NCI-H1694 treated with DMSO at 0.1 percent for 48 hours (cell line): ENCODE data around the gene TMEM140.
"Not testable (repeated sequence)": the region's sequence is repeated elsewhere in the genome, so short reads cannot be mapped to it uniquely, and the experiment has no call there.

Experiments
- DNase-seq: peaks from one replicate; lab custom pipeline; 2025; lab: John Stamatoyannopoulos, UW

The TMEM140 gene

DNA sequence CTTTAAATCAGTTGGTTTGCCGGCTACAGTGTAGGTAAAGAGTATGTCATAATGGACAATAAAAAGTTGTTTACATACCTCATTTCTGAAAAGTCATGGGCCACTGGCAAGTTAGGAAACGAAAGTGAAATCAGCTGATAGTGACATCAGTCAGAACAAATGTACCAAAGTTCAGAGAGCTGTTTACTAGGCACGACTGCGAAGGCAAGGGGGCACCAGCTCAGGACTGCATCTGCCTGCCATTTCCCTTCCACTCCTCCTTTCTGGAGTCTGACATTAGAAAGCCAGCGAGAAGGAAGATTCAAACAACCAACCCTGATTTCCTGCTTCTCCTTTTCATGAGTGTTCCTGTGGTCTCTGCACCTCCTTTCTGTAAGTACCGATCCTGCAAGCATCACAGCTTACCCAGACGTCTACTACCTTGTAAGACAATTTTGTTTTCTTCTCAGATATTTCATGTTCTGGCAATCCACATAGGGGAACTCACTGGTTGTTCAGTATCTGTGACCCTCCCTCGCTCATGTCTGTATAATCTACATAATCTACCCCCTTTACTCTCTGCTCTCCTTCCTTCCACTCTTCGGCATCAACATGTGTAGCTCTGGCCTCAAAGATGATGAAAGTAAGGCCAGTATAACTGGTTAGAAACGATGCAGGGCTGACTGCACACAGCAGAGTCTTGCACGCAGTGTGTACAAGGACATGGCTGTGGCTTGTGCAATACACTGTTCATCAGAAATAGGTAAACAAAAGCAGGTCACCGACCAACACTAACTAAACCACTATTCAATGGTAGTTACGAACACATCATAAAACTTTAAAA, at the start of gene TMEM140:
TMEM140 (plus strand) TSS at position 174 of the 823 bp plus-strand sequence. CDS start 16,370 bp downstream, outside the sequence.
- no peak for DNase-seq

GRCh38 chr7:135098391-135098790, 49.5 kb upstream of the TMEM140 start:
- DNase-seq: no peak

DNA sequence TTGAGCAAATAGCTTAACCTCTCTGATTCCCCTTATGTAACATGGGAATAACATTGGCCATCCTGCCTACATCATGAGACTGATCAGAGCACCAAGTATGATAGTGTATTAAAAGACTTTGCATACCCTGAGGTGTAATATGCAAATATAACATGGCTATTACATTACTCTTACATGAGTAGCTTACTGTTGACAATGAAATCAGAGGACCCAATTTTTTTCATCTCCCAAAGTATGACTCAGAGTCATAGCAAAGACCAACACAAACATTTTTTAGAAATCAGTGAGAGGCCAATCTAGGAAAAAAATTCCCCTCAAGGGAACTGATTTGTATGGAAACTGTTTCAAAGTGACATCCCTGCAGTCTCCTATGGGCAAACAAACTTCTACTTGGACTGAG, 47.0 kb upstream of the TMEM140 start:
- no peak for DNase-seq

DNA sequence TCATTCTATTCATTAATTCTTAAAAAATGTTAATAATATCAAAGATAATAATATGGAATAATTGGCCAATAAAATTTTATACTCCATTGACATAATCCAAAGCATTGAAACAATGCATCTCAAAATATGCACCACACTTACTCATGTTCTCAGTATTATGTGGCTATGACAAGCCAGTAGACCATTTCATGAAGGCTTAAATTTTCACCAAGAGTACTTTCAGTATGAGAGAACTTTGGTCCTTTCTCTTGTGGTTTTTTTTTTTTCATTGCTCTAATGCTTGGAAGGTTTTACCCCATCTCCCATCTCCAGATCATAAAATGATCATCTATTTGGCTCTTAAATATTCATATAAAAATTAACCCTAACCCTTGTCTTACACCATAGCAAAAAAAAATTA, 45.5 kb upstream of the TMEM140 start:
- DNase-seq: no peak

- no peak for DNase-seq
Observed at GRCh38 chr7:135109562-135109961, 38.3 kb upstream of the TMEM140 start.

GRCh38 chr7:135109976-135110375, 37.9 kb upstream of the TMEM140 start:
- DNase-seq: no peak

GRCh38 chr7:135111379-135111778, 36.5 kb upstream of the TMEM140 start:
- no peak for DNase-seq

- no peak for DNase-seq
Observed at GRCh38 chr7:135114622-135115021, 33.2 kb upstream of the TMEM140 start.

- DNase-seq: no peak
Observed at GRCh38 chr7:135117096-135117495, 30.8 kb upstream of the TMEM140 start.

DNA sequence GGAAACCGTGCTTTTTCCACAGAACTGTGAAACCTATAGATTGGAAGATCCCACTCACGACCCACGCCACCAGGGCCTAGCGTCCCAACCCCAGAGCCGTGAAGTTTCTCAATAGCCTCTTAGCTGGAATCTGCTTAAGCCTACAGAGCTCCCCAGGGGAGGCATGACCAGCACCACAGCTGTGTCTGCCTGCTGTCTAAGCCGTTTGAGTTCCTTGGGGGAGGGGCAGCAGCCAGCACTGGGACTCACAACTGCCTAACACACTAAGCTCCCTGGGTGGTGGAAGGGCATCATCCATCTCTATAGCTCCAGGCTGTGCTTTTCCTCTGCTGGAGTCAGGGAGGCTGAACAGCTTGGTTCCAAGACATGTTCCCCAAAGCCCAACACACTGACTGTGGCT, 26.0 kb upstream of the TMEM140 start:
- no peak for DNase-seq

- not testable (repeated sequence) for DNase-seq
Observed at GRCh38 chr7:135124631-135125030, 23.2 kb upstream of the TMEM140 start.

DNA sequence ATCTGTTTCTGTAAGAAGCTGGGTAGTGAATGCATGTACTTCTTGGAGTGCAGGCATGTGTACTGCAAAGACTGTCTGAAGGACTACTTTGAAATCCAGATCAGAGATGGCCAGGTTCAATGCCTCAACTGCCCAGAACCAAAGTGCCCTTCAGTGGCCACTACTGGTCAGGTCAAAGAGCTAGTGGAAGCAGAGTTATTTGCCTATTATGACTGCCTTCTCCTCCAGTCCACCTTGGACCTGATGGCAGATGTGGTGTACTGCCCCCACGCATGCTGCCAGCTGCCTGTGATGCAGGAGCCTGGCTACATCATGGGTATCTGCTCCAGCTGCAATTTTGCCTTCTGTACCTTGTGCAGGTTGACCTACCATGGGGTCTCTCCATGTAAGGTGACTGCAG, 18.9 kb upstream of the TMEM140 start:
- no peak for DNase-seq

GRCh38 chr7:135129579-135129978, 18.3 kb upstream of the TMEM140 start:
- no peak for DNase-seq

GRCh38 chr7:135143885-135144668, 3.8 kb upstream of the TMEM140 start:
- DNase-seq: no peak

GRCh38 chr7:135147341-135147898, 452 bp upstream of the TMEM140 start:
- no peak for DNase-seq

DNA sequence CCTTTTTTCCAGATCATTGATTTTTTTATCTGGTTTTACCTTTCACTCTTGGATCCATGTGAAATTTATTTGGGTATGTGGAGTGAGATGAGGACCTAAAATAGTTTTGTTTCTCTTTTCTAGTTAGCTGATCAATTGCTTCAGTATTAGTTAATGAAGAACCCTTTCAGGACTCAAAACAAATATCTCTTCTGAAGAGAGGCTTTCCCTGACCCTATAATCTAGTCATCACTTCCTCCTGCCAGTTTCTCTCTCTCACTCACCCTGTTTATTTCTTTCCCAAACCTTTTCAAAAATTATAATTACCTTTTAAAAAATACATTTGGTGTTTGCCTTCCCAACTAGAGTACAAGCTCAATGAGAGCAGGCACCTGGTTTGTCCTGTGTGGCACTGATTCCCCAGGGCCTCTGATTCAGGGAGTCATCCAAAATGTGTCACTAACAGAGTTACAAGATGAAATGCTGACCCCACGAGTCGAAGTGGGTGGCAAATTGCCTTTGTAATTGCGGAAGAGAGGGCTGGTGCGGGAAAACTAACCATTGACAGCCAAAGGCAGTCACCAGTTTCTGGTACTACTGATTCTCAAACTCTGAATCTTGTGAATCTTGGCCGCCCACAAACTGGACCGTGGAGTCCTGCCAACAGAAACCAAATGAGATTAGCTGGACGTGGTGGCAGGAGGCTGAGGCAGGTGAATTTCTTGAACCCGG, 2.4 kb downstream of the TMEM140 start:
- no peak for DNase-seq

DNA sequence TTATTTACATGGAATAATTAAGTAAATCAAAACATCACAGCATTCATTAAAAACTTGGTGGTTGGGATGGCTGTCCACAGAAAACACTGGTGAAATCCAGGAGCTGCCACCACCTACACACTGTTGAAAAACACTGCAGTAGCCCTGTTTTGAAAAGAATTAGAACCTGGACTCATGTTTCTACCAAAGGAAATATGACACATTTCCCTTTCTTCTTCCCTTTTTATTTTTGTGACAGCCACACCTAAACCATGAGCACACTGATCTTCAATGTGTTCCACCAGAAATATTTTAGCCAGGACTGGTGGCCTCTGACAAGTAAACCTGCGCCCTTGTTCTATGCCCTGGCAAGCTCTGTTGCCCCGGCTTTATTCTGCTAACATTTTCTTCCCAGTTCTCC, 3.3 kb downstream of the TMEM140 start:
- no peak for DNase-seq

GRCh38 chr7:135151533-135151932, 3.7 kb downstream of the TMEM140 start:
- no peak for DNase-seq

GRCh38 chr7:135152442-135152841, 4.6 kb downstream of the TMEM140 start:
- DNase-seq: no peak

GRCh38 chr7:135154734-135155133, 6.9 kb downstream of the TMEM140 start:
- no peak for DNase-seq

- DNase-seq: no peak
Observed at GRCh38 chr7:135156290-135156689, 8.4 kb downstream of the TMEM140 start.

DNA sequence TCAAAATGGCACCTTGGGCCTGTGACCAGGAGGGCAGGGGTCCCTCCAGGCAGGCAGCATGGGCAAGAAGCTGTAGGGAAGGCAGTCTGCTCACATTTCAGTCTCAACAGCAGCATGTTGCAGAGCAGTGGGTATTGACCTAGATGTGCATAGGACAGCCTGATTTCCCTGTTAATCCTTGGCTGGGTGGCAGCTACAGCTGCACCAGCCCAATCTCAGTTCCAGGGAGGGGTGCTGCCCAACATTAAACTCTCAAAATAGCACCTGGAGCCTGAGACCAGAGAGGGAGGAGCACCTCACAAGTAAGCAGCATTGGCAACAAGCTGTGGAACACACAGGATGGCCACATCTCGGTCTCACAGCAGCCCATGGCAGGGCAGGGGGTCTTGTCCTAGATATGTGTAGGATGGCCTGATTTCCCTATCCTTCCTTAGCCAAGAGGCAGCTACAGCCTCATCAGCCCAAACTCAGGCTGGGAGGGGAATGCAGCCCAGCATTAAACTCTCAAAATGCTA, 10.3 kb downstream of the TMEM140 start:
- DNase-seq: no peak
